Nephron (organoid): ENCODE results near the gene DPYD.

Experiments
- H3K27ac Mint-ChIP-seq, 3 experiments: 2 replicates each; pipeline ENCODE4 v1.8.0; 2020; ENCODE audit warnings: mixed read lengths in 3 of 3, mild to moderate bottlenecking in 2 of 3, moderate library complexity in 1 of 3
- H3K27me3 Mint-ChIP-seq: 2 replicates; pipeline ENCODE4 v1.8.0; 2021; ENCODE audit warnings: low read depth, mild to moderate bottlenecking, moderate library complexity, mixed read lengths
- H3K36me3 Mint-ChIP-seq: 2 replicates; pipeline ENCODE4 v1.8.0; 2020; ENCODE audit warnings: low read depth, mixed read lengths
- H3K4me1 Mint-ChIP-seq: 2 replicates; pipeline ENCODE4 v1.8.0; 2020; ENCODE audit warnings: mixed read lengths
- H3K4me3 Mint-ChIP-seq, 3 experiments: 2 replicates each; pipeline ENCODE4 v1.8.0; 2020; ENCODE audit warnings: mild to moderate bottlenecking in 3 of 3, mixed read lengths in 3 of 3, moderate library complexity in 2 of 3
- H3K9me3 Mint-ChIP-seq: 2 replicates; pipeline ENCODE4 v1.8.0; 2020; ENCODE audit warnings: mixed read lengths
- CTCF ChIP-seq, 3 experiments: fragments of 200-600 bp; sonication (generic); IDR thresholded peaks; one replicate each; pipeline ENCODE4 v1.5.0; 2021; ENCODE audit warnings: antibody characterized with exemption in 3 of 3; ENCODE audit not compliant: unreplicated experiment in 3 of 3

Gene DPYD

GRCh38 chr1:97461782-97462181, 459.1 kb downstream of the DPYD start:
- no peak for TF ChIP-seq CTCF (IDR thresholded peaks at IDR 0.05; ENCODE audit: unreplicated experiment in 3 of 3)
- no peak overlapping the region for H3K4me3 Mint-ChIP-seq
- H3K36me3 Mint-ChIP-seq, result peaks cover 13% of the 10 kb centered on the region
- no peak overlapping the region for H3K27ac Mint-ChIP-seq
- peaks cover 15% of the 10 kb centered on the region for H3K9me3 Mint-ChIP-seq
- H3K4me1 Mint-ChIP-seq, result peaks cover 14% of the 10 kb centered on the region
- no peaks in the 10 kb centered on the region for H3K27me3 Mint-ChIP-seq

GRCh38 chr1:97457446-97458089, 463.3 kb downstream of the DPYD start:
- Mint-ChIP-seq H3K27me3 (no peaks in the 10 kb centered on the region), H3K9me3 (peaks cover 2% of the 10 kb centered on the region), H3K4me3 (no peak overlapping the region), H3K4me1 (peaks cover 16% of the 10 kb centered on the region), H3K27ac (peak overlapping the region; percentile 26 to 87 (median 38)), H3K36me3 (no peaks in the 10 kb centered on the region)
- no peak for TF ChIP-seq CTCF (IDR thresholded peaks at IDR 0.05; ENCODE audit: unreplicated experiment in 3 of 3)

- no peaks in the 10 kb centered on the region for H3K27me3 Mint-ChIP-seq
- H3K27ac Mint-ChIP-seq, result no peak overlapping the region
- H3K4me3 Mint-ChIP-seq, result no peak overlapping the region
- no peaks in the 10 kb centered on the region for H3K36me3 Mint-ChIP-seq
- H3K4me1 Mint-ChIP-seq, result peaks cover 4% of the 10 kb centered on the region
- H3K9me3 Mint-ChIP-seq, result no peaks in the 10 kb centered on the region
- TF ChIP-seq CTCF (IDR thresholded peaks at IDR 0.05; ENCODE audit: unreplicated experiment in 3 of 3), result no peak
These were observed 468.9 kb downstream of the DPYD start for GRCh38 chr1:97451944-97452343.

- H3K9me3 Mint-ChIP-seq, result no peaks in the 10 kb centered on the region
- no peaks in the 10 kb centered on the region for H3K4me1 Mint-ChIP-seq
- TF ChIP-seq CTCF (IDR thresholded peaks at IDR 0.05; ENCODE audit: unreplicated experiment in 3 of 3), result no peak
- no peak overlapping the region for H3K27ac Mint-ChIP-seq
- H3K36me3 Mint-ChIP-seq, result no peaks in the 10 kb centered on the region
- H3K4me3 Mint-ChIP-seq, result no peak overlapping the region
- H3K27me3 Mint-ChIP-seq, result no peaks in the 10 kb centered on the region
These were observed 469.6 kb downstream of the DPYD start for GRCh38 chr1:97451046-97451826.

- Mint-ChIP-seq H3K36me3 (no peaks in the 10 kb centered on the region), H3K27ac (peak overlapping the region in 1 of 3 experiments; percentile 45)
These were observed 478.9 kb downstream of the DPYD start for GRCh38 chr1:97441966-97442365.

More at GRCh38 chr1:97441966-97442365, 478.9 kb downstream of the DPYD start:
- Mint-ChIP-seq H3K9me3 (peaks cover 2% of the 10 kb centered on the region), H3K4me1 (no peaks in the 10 kb centered on the region), H3K27me3 (no peaks in the 10 kb centered on the region), H3K4me3 (no peak overlapping the region)
- TF ChIP-seq CTCF (IDR thresholded peaks at IDR 0.05; ENCODE audit: unreplicated experiment in 3 of 3), result no peak
